ENCODE measurements around the gene OR1I1. TPM values are rescaled to one million over a fixed set of nuclear protein-coding genes. Genes with fewer than 3 reads are reported as not detected.

The OR1I1 gene
- total RNA-seq, 1 experiment from 2014 or later = not detected

- TF ChIP-seq CTCF (IDR thresholded peaks at IDR 0.05; ENCODE audit: unreplicated experiment) = no peak
- no TSS peak for BruUV-seq (replicated peaks)
- H3K9me3 Mint-ChIP-seq (ENCODE audit: low read depth, unreplicated experiment) = peaks cover 3% of the 10 kb centered on the region
Measured at GRCh38 chr19:15142313-15142712, 60.3 kb downstream of the OR1I1 start.

More at GRCh38 chr19:15142313-15142712, 60.3 kb downstream of the OR1I1 start:
- Mint-ChIP-seq H3K36me3 (ENCODE audit: insufficient read depth, unreplicated experiment) (no peaks in the 10 kb centered on the region), H3K27me3 (ENCODE audit: unreplicated experiment) (no peaks in the 10 kb centered on the region), H3K4me1 (ENCODE audit: low read depth, unreplicated experiment) (no peaks in the 10 kb centered on the region), H3K27ac (ENCODE audit: unreplicated experiment) (no peak overlapping the region), H3K4me3 (ENCODE audit: low read depth, unreplicated experiment) (no peak overlapping the region)
- intact Hi-C loops (cut with micrococcal nuclease; ENCODE audit: unreplicated experiment) = no loop called here
- CTCF ChIA-PET = no interaction called here
- DNase-seq = no peak

Other genes starting within 250 kb of the OR1I1 start
- not detected in 2 replicates for gene OR7A5, start 247.0 kb upstream of the OR1I1 start, total RNA-seq (2022)
- not detected in 2 replicates for gene OR7C1, start 247.0 kb upstream of the OR1I1 start, total RNA-seq (2022)
- gene OR7A10, start 233.3 kb upstream of the OR1I1 start, total RNA-seq (2022) = not detected in 2 replicates
- not detected in 2 replicates for gene OR7A17, start 196.1 kb upstream of the OR1I1 start, total RNA-seq (2022)
- not detected in 2 replicates for gene OR7C2, start 140.7 kb upstream of the OR1I1 start, total RNA-seq (2022)
- gene SLC1A6, start 102.3 kb upstream of the OR1I1 start, total RNA-seq (2022) = not detected in 2 replicates
- gene CASP14, start 32.7 kb upstream of the OR1I1 start, total RNA-seq (2022) = not detected in 2 replicates
- gene SYDE1, start 25.2 kb downstream of the OR1I1 start, total RNA-seq (2022) = 2.1 and 2.6 TPM in 2 replicates
- gene NOTCH3, start 118.8 kb downstream of the OR1I1 start, total RNA-seq (2022) = 32.6 and 44.7 TPM in 2 replicates
- gene EPHX3, start 150.2 kb downstream of the OR1I1 start, total RNA-seq (2022) = 0.86 and 1.0 TPM in 2 replicates

Measured in Calu3 (cell line).